ENCODE data around the gene KCTD7. TPM values are rescaled to one million over a fixed set of nuclear protein-coding genes. Genes with fewer than 3 reads are reported as not detected.
"Not testable (repeated sequence)": the region's sequence is repeated elsewhere in the genome, so short reads cannot be mapped to it uniquely, and the experiment has no call there.

Gene KCTD7
- total RNA-seq: 33.8 TPM

- DNase-seq (ENCODE audit: low spot score in 2 of 2): peak; percentile 99
Measured at GRCh38 chr7:66628361-66629221, at the start of gene KCTD7. TSS of gene KCTD7 (plus strand) at chr7:66628881. CDS start at chr7:66629065, 184 bp downstream.

GRCh38 chr7:66580380-66580779 lies 48.3 kb upstream of the KCTD7 start:
- not testable (repeated sequence) for FAIRE-seq; DNase-seq (ENCODE audit: low spot score in 2 of 2)

More at GRCh38 chr7:66628361-66629221, at the start of gene KCTD7:
- FAIRE-seq: no peak

- DNase-seq (ENCODE audit: low spot score in 2 of 2); FAIRE-seq: not testable (repeated sequence)
Measured at GRCh38 chr7:66582816-66583489, 45.7 kb upstream of the KCTD7 start.

GRCh38 chr7:66583490-66584110 lies 45.1 kb upstream of the KCTD7 start:
- no peak for FAIRE-seq
- DNase-seq (ENCODE audit: low spot score in 2 of 2): no peak

GRCh38 chr7:66586181-66586580 lies 42.5 kb upstream of the KCTD7 start:
- no peak for FAIRE-seq
- DNase-seq (ENCODE audit: low spot score in 2 of 2): no peak

- DNase-seq (ENCODE audit: low spot score in 2 of 2); FAIRE-seq: not testable (repeated sequence)
Measured at GRCh38 chr7:66588226-66588625, 40.5 kb upstream of the KCTD7 start.

GRCh38 chr7:66588856-66589570 lies 39.7 kb upstream of the KCTD7 start:
- FAIRE-seq: not testable (repeated sequence)

GRCh38 chr7:66590302-66591057 lies 38.2 kb upstream of the KCTD7 start:
- not testable (repeated sequence) for DNase-seq (ENCODE audit: low spot score in 2 of 2); FAIRE-seq

More at GRCh38 chr7:66588856-66589570, 39.7 kb upstream of the KCTD7 start:
- DNase-seq (ENCODE audit: low spot score in 2 of 2): not testable (repeated sequence)

- not testable (repeated sequence) for FAIRE-seq; DNase-seq (ENCODE audit: low spot score in 2 of 2)
Measured at GRCh38 chr7:66591058-66591798, 37.5 kb upstream of the KCTD7 start.

- no peak for FAIRE-seq
- peak; percentile 85 to 86 for DNase-seq (ENCODE audit: low spot score in 2 of 2)
Measured at GRCh38 chr7:66591799-66592596, 36.7 kb upstream of the KCTD7 start.

- not testable (repeated sequence) for DNase-seq (ENCODE audit: low spot score in 2 of 2); FAIRE-seq
Measured at GRCh38 chr7:66592597-66593146, 36.0 kb upstream of the KCTD7 start.

- not testable (repeated sequence) for DNase-seq (ENCODE audit: low spot score in 2 of 2); FAIRE-seq
Measured at GRCh38 chr7:66594082-66594481, 34.6 kb upstream of the KCTD7 start.

GRCh38 chr7:66597461-66597860 lies 31.2 kb upstream of the KCTD7 start:
- FAIRE-seq (no peak), DNase-seq (ENCODE audit: low spot score in 2 of 2) (no peak)

GRCh38 chr7:66602159-66602558 lies 26.5 kb upstream of the KCTD7 start:
- DNase-seq (ENCODE audit: low spot score in 2 of 2) (no peak), FAIRE-seq (no peak)

- DNase-seq (ENCODE audit: low spot score in 2 of 2) (no peak), FAIRE-seq (no peak)
Measured at GRCh38 chr7:66604198-66604597, 24.5 kb upstream of the KCTD7 start.

GRCh38 chr7:66606540-66607291 lies 22.0 kb upstream of the KCTD7 start:
- not testable (repeated sequence) for DNase-seq (ENCODE audit: low spot score in 2 of 2); FAIRE-seq

GRCh38 chr7:66609176-66609575 lies 19.5 kb upstream of the KCTD7 start:
- DNase-seq (ENCODE audit: low spot score in 2 of 2) (no peak), FAIRE-seq (no peak)

Measured in frontal cortex (tissue), 4 donors.